ENCODE data around the gene SNX30.

DNA sequence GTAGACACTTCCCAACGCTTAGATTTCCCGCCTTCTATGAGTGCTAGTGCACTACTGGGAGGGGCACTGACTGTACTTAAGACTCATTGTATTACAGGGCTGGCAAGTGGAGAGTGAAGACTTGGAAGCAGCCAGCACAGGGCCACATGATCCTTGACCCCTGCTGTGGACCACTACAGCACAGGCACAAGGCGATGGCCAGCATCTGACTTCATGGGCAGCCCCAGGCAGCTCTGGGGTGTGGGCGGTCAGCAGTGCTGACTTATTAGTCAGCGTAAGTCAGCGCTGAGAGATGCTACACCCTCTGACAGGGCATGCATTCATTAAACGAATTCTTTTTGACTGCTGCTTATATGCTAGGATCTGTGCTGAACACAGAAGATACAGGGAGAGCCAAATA, 130.8 kb downstream of the SNX30 start:
- no peak for TF ChIP-seq POLR2A (IDR thresholded peaks at IDR 0.05)
- TF ChIP-seq CTCF (IDR thresholded peaks at IDR 0.05): no peak

Data from prostate gland (tissue), 2 donors.